ENCODE results near the gene MYH16.

The MYH16 gene

DNA sequence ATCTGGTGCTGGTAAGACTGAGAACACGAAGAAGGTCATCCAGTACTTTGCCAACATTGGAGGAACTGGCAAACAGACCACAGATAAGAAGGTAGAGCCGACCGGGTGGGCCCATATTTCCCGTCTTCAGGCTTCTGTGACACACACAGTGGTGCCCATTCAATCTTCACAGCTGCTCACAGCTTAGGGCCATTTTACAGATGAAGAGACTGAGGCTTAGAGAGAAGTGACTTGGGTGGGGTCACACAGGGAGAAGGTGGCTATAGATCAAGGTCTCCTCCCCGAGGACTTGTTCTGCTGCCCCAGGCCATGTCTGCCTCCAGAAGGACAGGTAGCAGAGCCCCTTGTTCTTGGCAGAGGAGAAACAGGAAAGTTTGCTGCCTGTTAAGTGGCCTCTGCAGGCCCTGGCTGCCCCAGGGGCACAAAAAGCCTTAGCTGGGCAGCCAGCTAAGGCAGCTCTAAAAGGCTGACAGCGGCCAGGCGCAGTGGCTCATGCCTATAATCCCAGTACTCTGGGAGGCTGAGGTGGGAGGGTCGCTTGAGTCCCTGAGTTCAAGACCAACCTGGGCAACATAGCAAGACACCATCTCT lies 22.6 kb upstream of the MYH16 start:
- Mint-ChIP-seq H3K4me3 (no peak overlapping the region), H3K9me3 (no peaks in the 10 kb centered on the region), H3K36me3 (ENCODE audit: low read depth) (no peaks in the 10 kb centered on the region), H3K27ac (no peak overlapping the region), H3K27me3 (peaks cover 3% of the 10 kb centered on the region), H3K4me1 (no peaks in the 10 kb centered on the region)
- ATAC-seq (no peak), DNase-seq (no peak)

DNA sequence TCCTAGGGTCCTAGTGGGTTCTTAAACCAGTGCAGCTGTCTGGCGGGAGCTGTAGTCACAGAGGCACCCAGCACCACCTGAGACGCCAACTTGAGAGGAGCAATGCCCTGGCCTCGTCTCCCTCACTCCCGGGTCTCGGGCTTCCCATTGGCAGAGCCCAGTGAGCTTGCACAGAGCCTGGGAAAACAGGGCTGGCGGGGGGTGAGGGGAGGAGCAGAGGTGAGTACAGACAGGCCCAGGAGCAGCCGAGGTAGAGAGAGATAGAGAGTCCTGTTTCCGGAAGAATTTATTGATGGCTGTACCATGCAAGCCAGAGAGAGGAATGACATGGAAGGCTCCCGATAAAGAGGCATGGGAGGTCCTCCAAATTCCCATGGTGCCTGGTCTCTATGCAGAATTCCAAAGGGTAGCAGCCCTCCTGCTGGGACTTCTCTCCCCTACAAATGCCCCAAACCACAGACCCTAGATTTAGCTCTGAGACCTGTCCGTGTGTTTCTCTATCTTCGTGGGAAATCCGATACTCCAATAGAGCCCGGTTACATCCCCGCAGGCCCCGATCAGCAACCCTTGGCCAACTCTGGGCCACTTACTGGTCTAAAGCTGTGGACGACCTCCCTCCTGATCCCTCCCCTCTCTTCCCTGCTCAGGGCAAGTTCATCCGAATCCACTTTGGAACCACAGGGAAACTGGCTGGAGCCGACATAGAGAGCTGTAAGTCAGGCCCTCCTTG lies 20.3 kb upstream of the MYH16 start:
- no peak for ATAC-seq
- Mint-ChIP-seq H3K9me3 (no peaks in the 10 kb centered on the region), H3K36me3 (ENCODE audit: low read depth) (no peaks in the 10 kb centered on the region), H3K4me1 (no peaks in the 10 kb centered on the region), H3K27me3 (no peaks in the 10 kb centered on the region), H3K4me3 (no peak overlapping the region), H3K27ac (no peak overlapping the region)
- DNase-seq = no peak

DNA sequence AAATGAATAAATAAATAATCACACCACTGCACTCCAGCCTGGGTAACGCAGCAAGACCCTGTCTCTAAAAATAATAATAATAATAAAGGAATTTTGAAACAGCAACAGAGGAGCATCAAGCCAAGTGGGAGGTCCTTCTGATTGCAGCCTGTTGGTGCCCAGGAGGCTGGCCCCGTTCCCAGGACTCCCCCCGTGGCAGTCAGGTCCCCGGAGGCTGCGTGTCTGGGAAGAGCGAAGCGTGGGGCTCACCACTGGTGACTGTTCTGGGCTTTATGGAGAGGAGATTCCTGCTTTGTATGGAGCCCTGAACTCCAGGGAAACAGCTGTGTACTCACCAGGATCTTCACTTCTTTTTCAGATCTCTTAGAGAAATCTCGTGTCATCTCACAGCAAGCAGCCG lies 19.3 kb upstream of the MYH16 start:
- ATAC-seq = no peak
- DNase-seq = no peak
- H3K36me3 Mint-ChIP-seq (ENCODE audit: low read depth) = no peaks in the 10 kb centered on the region
- H3K27ac Mint-ChIP-seq = no peak overlapping the region
- no peaks in the 10 kb centered on the region for H3K9me3 Mint-ChIP-seq
- no peak overlapping the region for H3K4me3 Mint-ChIP-seq
- H3K4me1 Mint-ChIP-seq = no peaks in the 10 kb centered on the region
- no peaks in the 10 kb centered on the region for H3K27me3 Mint-ChIP-seq

DNA sequence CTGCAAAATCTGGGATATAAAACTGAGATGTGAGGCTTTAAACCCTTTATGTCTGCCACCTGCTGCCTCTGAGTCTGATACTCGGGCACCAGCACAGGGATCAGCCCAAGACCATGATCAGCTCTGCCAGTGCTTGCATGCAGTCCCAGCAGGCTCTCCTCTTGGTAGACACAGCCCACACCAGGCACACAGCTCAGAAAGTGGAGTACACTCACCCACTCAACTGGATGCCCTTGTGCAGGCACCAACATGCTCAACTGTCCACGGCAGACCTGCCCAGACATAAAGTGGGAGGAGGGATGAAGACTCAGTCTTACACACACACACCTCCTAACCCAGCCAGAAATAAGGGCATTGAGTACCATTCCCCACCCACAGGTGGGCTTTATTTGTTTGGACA lies 18.2 kb upstream of the MYH16 start:
- Mint-ChIP-seq H3K4me1 (no peaks in the 10 kb centered on the region), H3K4me3 (no peak overlapping the region), H3K27ac (no peak overlapping the region), H3K27me3 (no peaks in the 10 kb centered on the region), H3K9me3 (no peaks in the 10 kb centered on the region), H3K36me3 (ENCODE audit: low read depth) (no peaks in the 10 kb centered on the region)
- ATAC-seq (no peak), DNase-seq (no peak)

DNA sequence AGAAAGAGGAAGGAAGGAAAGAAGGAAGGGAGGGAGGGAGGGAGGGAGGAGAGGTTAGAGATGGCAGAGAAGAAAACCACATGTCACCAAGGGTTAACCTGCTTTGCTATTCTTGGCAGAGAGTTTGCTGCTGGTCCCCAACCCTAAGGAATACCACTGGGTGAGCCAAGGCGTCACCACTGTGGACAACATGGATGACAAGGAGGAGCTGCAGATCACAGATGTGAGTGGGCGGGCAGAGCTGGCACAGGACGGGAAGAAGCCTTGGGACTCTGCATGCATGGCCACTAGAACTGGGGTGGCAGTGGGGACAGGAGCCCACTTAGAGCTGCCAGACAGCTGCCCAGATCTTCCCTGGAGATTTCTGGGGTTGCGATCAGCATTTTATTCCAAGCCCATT lies 17.2 kb upstream of the MYH16 start:
- no peaks in the 10 kb centered on the region for H3K27me3 Mint-ChIP-seq
- H3K27ac Mint-ChIP-seq = no peak overlapping the region
- ATAC-seq (peak; percentile 33), DNase-seq (no peak)
- no peaks in the 10 kb centered on the region for H3K36me3 Mint-ChIP-seq (ENCODE audit: low read depth)
- H3K4me1 Mint-ChIP-seq = no peaks in the 10 kb centered on the region
- H3K9me3 Mint-ChIP-seq = no peaks in the 10 kb centered on the region
- H3K4me3 Mint-ChIP-seq = no peak overlapping the region

DNA sequence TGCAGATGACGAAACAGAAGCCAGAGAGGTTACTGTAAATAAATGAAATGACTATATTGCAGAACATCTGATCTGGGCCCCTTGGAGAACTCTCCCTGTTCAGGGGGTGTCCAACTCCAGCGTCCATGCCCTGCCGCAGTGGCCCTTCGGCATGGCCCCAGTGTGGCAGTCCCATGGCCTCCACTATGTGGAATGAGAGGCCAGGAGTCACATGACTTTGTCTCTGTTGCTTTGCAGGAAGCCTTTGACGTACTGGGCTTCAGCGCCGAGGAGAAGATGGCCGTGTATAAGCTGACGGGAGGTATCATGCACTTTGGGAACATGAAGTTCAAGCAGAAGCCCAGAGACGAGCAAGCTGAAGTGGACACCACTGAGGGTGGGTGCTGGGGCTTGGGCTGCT lies 15.6 kb upstream of the MYH16 start:
- Mint-ChIP-seq H3K27me3 (no peaks in the 10 kb centered on the region), H3K27ac (no peak overlapping the region), H3K9me3 (no peaks in the 10 kb centered on the region), H3K36me3 (ENCODE audit: low read depth) (no peaks in the 10 kb centered on the region), H3K4me3 (no peak overlapping the region), H3K4me1 (no peaks in the 10 kb centered on the region)
- DNase-seq = no peak
- no peak for ATAC-seq

DNA sequence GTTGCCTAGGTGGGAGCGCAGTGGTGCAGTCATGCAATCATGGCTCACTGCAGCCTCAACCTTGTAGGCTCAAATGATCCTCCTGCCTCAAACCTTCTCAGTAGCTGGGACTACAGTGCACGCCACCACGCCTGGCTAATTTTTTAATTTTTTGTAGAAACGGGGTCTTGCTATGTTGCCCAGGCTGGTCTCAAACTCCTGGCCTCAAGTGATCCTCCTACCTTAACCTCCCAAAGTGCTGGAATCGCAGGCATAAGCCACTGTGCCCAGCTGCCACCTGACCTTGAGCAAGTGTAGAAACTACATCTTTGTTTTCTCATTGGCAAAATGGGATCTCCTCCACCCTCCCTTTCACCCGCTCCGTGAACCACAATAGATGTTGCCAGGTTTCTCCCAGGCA lies 15.0 kb upstream of the MYH16 start:
- Mint-ChIP-seq H3K4me3 (no peak overlapping the region), H3K36me3 (ENCODE audit: low read depth) (no peaks in the 10 kb centered on the region), H3K4me1 (no peaks in the 10 kb centered on the region), H3K27ac (no peak overlapping the region), H3K27me3 (no peaks in the 10 kb centered on the region), H3K9me3 (no peaks in the 10 kb centered on the region)
- ATAC-seq (no peak), DNase-seq (no peak)

DNA sequence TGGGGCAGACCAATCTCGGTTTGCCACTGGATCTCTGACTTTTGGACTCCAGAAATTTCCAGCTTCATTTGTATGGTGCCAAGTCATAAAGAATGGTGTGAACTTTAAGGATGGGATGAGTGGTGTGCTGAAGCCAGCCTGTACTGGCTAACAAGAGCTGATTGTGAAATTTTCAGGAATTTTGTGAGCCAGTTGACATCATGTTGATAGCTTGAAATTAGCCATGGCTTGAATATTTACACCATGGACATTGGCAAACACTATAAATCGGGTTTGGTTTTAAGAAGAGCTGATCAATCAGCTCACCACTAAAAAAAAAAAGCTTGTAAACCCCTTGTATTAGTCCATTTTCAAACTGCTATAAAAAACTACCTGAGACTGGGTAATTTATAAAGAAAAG lies 14.1 kb upstream of the MYH16 start:
- DNase-seq = no peak
- ATAC-seq = no peak
- no peak overlapping the region for H3K27ac Mint-ChIP-seq

DNA sequence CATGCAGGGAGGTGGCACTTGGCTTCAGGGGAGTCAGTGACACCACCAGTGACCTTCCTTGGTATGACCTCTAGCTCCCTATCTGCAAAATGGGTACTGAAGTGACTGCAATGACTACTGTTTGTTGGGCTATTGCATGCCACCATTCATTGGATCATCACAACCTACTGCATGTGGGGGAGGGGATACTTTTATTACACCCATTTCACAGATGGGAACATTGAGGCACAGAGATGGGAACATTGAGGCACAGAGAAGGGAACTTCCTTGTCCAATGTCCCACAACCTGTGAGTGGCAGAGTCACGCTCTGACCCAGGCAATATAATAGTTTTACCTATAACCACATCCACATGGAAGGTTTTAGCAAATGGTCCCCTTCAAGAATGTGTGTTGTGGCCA lies 12.2 kb upstream of the MYH16 start:
- Mint-ChIP-seq H3K4me3 (no peak overlapping the region), H3K9me3 (no peaks in the 10 kb centered on the region), H3K27me3 (no peaks in the 10 kb centered on the region), H3K36me3 (ENCODE audit: low read depth) (no peaks in the 10 kb centered on the region), H3K4me1 (no peaks in the 10 kb centered on the region), H3K27ac (no peak overlapping the region)
- DNase-seq = no peak
- ATAC-seq = no peak

More for the DNA sequence above, 14.1 kb upstream of the MYH16 start:
- H3K36me3 Mint-ChIP-seq (ENCODE audit: low read depth) = no peaks in the 10 kb centered on the region
- H3K27me3 Mint-ChIP-seq = no peaks in the 10 kb centered on the region
- H3K4me1 Mint-ChIP-seq = no peaks in the 10 kb centered on the region
- H3K4me3 Mint-ChIP-seq = no peak overlapping the region
- H3K9me3 Mint-ChIP-seq = no peaks in the 10 kb centered on the region

DNA sequence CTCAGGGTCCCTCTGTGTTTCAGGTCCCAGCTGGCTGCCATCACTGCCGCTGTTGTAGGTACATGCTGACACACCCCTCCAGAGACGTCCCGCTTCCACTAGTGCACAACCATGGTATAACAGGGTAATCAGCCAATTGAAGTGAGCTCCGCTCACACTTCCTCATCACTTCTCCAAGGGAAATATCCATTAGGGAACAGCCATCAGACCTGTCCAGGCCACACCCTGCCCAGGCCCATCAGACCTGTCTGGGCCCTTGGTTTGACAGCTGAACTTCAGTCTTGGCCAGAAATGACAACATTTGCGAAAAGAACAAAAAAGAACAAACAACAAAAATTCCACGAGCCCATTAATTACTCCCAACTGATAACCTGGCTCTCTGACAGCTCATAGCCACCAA lies 11.0 kb upstream of the MYH16 start:
- no peak for DNase-seq
- H3K36me3 Mint-ChIP-seq (ENCODE audit: low read depth) = no peaks in the 10 kb centered on the region
- no peaks in the 10 kb centered on the region for H3K9me3 Mint-ChIP-seq
- H3K27me3 Mint-ChIP-seq = peaks cover 5% of the 10 kb centered on the region
- H3K4me1 Mint-ChIP-seq = no peaks in the 10 kb centered on the region
- H3K4me3 Mint-ChIP-seq = no peak overlapping the region
- H3K27ac Mint-ChIP-seq = no peak overlapping the region
- ATAC-seq = no peak

DNA sequence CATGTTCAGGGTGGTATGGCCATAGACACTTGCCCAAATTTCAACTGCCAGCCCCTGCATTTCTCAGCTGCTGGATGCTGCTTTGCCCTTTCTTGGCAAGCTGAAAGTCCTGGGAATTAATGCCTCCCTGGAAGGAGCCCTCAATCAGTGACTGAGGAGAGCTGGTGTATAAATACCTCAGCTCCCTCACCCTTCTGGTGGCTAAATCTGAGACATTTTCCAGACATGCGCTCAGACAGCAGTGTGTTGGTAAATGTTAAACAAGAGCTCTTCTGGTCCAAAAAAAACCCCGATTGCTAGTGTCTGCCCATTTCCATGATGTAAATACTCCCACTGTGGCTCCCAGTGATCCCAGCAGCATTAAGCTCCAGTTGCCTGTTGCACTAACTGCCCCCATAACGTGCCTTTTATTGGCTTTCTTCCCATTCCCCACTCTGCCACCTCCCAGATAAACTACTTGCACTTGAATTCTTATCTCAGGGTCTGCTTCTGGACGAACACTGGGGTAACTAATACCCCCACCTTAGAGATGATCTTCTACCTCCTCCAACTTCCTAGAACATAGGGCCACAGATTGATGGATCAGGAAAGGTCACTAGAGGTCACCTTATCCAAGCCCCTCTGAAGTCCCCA lies 6.7 kb upstream of the MYH16 start:
- no peak overlapping the region for H3K27ac Mint-ChIP-seq
- ATAC-seq = no peak
- DNase-seq = no peak
- H3K36me3 Mint-ChIP-seq (ENCODE audit: low read depth) = no peaks in the 10 kb centered on the region
- peaks cover 5% of the 10 kb centered on the region for H3K27me3 Mint-ChIP-seq
- H3K9me3 Mint-ChIP-seq = no peaks in the 10 kb centered on the region
- H3K4me1 Mint-ChIP-seq = no peaks in the 10 kb centered on the region
- H3K4me3 Mint-ChIP-seq = no peak overlapping the region

DNA sequence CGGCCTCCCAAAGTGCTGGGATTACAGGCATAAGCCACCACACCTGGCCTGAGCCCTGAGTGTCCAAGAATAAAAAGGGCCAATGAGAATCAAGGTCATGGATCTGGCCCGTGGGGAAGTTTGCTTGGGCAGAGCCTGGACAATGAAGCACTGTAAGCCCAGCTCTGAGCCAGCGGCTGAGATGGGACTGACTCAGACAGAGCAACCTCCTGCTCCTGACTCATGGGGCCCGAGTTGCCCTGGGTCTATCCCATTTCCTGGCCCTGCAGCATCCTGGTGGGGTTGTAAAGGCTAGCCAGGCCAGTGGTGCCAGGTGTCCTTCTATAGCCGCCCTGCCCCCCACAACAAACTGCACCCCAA lies 5.2 kb upstream of the MYH16 start:
- H3K36me3 Mint-ChIP-seq (ENCODE audit: low read depth) = no peaks in the 10 kb centered on the region
- no peak overlapping the region for H3K27ac Mint-ChIP-seq
- no peaks in the 10 kb centered on the region for H3K4me1 Mint-ChIP-seq
- H3K4me3 Mint-ChIP-seq = no peak overlapping the region
- DNase-seq (no peak), ATAC-seq (no peak)
- H3K9me3 Mint-ChIP-seq = no peaks in the 10 kb centered on the region
- H3K27me3 Mint-ChIP-seq = peaks cover 5% of the 10 kb centered on the region

DNA sequence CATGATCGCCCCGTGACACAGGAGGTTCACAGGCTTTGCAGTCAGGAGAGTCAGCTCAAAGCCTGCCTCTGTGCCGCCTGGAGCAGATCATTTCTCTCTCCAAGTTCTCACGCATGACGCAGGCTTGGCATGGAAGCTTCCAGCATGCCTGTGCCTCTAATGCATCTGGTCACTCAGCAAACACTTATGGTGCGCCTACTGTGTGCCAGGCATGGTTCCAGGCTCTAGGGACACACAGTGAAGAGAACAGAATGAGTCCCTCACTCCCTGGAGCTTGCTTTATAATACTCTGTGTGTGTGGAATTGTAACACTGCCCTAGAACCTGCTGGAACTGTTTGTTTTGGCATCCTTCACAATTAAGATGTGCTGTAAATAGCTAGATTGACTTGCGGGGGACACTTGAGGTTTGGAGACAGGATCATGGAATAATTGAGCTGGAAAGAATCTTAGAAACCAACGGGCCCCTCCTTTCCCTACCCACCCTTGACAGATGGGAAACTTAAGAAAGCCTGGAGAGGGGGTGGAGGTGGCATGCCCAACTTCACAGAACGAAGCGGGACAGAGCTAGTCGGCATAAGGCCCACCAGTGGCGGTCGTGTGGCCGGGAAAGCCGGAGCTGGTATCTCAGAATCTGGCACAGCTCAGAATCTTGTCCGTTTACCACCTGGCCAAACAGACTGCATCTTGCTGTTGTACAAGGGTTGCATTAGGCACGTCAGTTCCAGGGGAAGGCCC lies 4.6 kb upstream of the MYH16 start:
- ATAC-seq (no peak), DNase-seq (no peak)
- H3K36me3 Mint-ChIP-seq (ENCODE audit: low read depth) = no peaks in the 10 kb centered on the region
- H3K27ac Mint-ChIP-seq = no peak overlapping the region
- peaks cover 5% of the 10 kb centered on the region for H3K27me3 Mint-ChIP-seq
- H3K4me1 Mint-ChIP-seq = peaks cover 3% of the 10 kb centered on the region
- no peaks in the 10 kb centered on the region for H3K9me3 Mint-ChIP-seq
- no peak overlapping the region for H3K4me3 Mint-ChIP-seq

DNA sequence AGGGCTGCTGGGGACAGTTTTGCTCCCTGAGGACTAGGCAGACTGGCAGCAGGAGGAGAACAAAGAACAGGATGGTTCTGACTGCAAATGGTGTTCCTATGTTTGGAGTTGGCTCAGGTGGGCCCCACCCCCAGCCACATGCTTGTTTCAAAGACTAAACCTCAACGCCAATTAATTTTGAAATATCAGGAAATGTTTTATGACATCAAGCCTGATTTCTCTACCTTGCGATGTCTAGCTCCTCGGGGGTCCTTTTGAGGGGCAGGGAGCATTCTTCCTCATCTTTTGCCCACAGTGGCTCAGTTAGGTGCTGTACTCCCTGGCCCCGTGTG lies 4.1 kb upstream of the MYH16 start:
- DNase-seq = no peak
- H3K27ac Mint-ChIP-seq = no peak overlapping the region
- peaks cover 5% of the 10 kb centered on the region for H3K27me3 Mint-ChIP-seq
- H3K4me1 Mint-ChIP-seq = peaks cover 5% of the 10 kb centered on the region
- H3K36me3 Mint-ChIP-seq (ENCODE audit: low read depth) = no peaks in the 10 kb centered on the region
- H3K4me3 Mint-ChIP-seq = no peak overlapping the region
- ATAC-seq = no peak
- H3K9me3 Mint-ChIP-seq = no peaks in the 10 kb centered on the region

DNA sequence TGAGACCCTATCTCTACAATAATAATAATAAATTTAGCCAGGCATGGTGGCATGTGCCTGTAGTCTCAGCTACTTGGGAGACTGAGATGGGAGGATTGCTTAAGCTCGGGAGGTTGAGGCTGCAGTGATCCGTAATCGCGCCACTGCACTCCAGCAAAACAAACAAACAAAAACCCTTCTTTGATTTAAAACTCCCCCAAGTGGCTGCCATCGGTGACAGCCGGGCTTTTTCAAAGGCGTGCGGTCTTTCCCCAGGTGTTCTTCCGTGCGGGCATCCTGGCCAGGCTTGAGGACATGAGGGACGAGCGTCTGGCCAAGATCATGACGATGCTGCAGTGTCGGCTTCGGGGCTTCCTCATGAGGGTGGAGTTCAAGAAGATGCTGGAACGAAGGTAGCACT lies 1.9 kb upstream of the MYH16 start:
- Mint-ChIP-seq H3K36me3 (ENCODE audit: low read depth) (no peaks in the 10 kb centered on the region), H3K4me1 (peaks cover 24% of the 10 kb centered on the region), H3K27me3 (peaks cover 5% of the 10 kb centered on the region), H3K27ac (no peak overlapping the region), H3K4me3 (no peak overlapping the region), H3K9me3 (no peaks in the 10 kb centered on the region)
- ATAC-seq = no peak
- no peak for DNase-seq
